OCI-M2 (cell line): ENCODE measurements around the gene STK38.
A peak's percentile ranks its signal among the peaks of the same experiment; 100 is the strongest.
"Not testable (repeated sequence)": the region's sequence is repeated elsewhere in the genome, so short reads cannot be mapped to it uniquely, and the experiment has no call there.

Source experiments
- DNase-seq: peaks from one replicate; lab custom pipeline; 2025; ENCODE audit not compliant: unreplicated experiment; lab: John Stamatoyannopoulos, UW

The STK38 gene

GRCh38 chr6:36489426-36489825 lies 57.9 kb downstream of the STK38 start:
- DNase-seq: no peak

- no peak for DNase-seq
These were observed 59.1 kb downstream of the STK38 start for GRCh38 chr6:36488221-36488620.

GRCh38 chr6:36487698-36488097 lies 59.6 kb downstream of the STK38 start:
- no peak for DNase-seq

- no peak for DNase-seq
These were observed 62.5 kb downstream of the STK38 start for GRCh38 chr6:36484736-36485135.

GRCh38 chr6:36483326-36483725 lies 64.0 kb downstream of the STK38 start:
- DNase-seq: not testable (repeated sequence)

- DNase-seq: no peak
These were observed 68.0 kb downstream of the STK38 start for GRCh38 chr6:36479256-36479655.

- peak; percentile 48 for DNase-seq
These were observed 69.2 kb downstream of the STK38 start for GRCh38 chr6:36478051-36478526.

GRCh38 chr6:36469946-36470345 lies 77.3 kb downstream of the STK38 start:
- DNase-seq: no peak

- DNase-seq: no peak
These were observed 78.1 kb downstream of the STK38 start for GRCh38 chr6:36469148-36469661.

GRCh38 chr6:36467625-36468024 lies 79.7 kb downstream of the STK38 start:
- no peak for DNase-seq

GRCh38 chr6:36464233-36464632 lies 83.0 kb downstream of the STK38 start:
- no peak for DNase-seq

- no peak for DNase-seq
These were observed 83.6 kb downstream of the STK38 start for GRCh38 chr6:36463676-36464075.

GRCh38 chr6:36461646-36462045 lies 85.6 kb downstream of the STK38 start:
- no peak for DNase-seq

- no peak for DNase-seq
These were observed 86.4 kb downstream of the STK38 start for GRCh38 chr6:36460916-36461315.

- no peak for DNase-seq
These were observed 87.8 kb downstream of the STK38 start for GRCh38 chr6:36459501-36459900.

- DNase-seq: no peak
These were observed 91.7 kb downstream of the STK38 start for GRCh38 chr6:36455486-36456027.

GRCh38 chr6:36452897-36453296 lies 94.4 kb downstream of the STK38 start:
- not testable (repeated sequence) for DNase-seq

GRCh38 chr6:36449173-36449572 lies 98.1 kb downstream of the STK38 start:
- DNase-seq: not testable (repeated sequence)

GRCh38 chr6:36445621-36446020 lies 101.7 kb downstream of the STK38 start:
- DNase-seq: no peak

GRCh38 chr6:36444470-36444869 lies 102.8 kb downstream of the STK38 start:
- no peak for DNase-seq
